OCI-M1 (cell line): Measurements from ENCODE around the gene ATOH8.
A peak's percentile ranks its signal among the peaks of the same experiment; 100 is the strongest.
"Not testable (repeated sequence)": the region's sequence is repeated elsewhere in the genome, so short reads cannot be mapped to it uniquely, and the experiment has no call there.

ENCODE experiments used
- DNase-seq: peaks from one replicate; lab custom pipeline; 2025; lab: John Stamatoyannopoulos, UW

ATOH8 gene

DNA sequence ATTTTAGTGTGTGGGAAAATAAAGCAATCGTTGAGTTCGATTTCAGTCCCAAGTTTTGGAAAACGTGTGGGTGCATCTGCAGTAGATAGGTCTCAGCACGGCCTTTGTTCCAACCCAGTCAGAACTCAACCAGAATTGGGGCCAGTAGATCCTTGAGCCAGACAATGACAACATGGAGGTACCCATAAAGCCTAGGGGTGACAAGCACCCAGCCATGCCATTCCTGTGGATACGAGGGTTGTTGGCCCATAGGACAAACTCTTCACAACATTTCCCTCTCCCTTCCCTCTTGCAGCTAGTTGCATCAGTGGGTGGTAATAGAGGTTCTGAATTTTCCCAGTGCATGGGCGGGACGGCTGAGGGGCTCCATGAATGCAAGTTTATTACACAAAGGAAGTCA, 74.9 kb downstream of the ATOH8 start:
- peak; percentile 52 for DNase-seq

DNA sequence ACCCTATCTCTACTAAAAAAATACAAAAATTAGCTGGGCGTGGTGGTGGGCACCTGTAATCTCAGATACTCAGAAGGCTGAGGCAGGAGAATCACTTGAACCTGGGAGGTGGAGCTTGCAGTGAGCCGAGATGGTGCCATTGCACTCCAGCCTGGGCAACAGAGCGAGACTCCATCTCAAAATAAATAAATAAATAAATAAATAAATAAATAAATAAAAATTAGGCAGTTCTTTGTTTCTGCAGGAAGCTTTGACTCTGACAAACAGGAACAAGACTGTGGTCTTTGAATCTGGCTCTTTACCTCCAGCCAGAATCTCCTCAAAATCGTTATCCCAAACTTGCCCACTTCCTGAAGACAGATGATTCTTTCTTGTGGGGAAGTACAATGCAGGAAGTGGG, 75.6 kb downstream of the ATOH8 start:
- DNase-seq = not testable (repeated sequence)

- no peak for DNase-seq
Observed at GRCh38 chr2:85830645-85831044, 76.9 kb downstream of the ATOH8 start.

- no peak for DNase-seq
Observed at GRCh38 chr2:85831735-85832134, 77.9 kb downstream of the ATOH8 start.

DNA sequence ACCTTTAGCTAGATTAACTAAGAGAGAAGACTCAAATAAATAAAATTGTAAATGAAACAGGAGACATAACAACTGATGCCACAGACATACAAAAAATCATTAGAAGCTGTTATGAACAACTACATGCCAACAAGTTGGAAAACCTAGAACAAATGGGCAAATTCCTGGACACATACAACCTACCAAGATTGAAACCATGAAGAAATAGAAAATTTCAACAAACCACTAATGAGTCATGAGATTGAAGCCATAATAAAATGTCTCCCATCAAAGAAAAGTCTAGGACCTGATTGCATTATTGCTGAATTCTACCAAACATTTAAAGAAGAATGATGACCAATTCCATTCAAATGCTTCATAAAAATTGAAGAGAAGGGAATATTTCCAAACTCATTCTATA, 80.7 kb downstream of the ATOH8 start:
- no peak for DNase-seq
